Ovary (tissue), 3 donors: ENCODE data around the gene ASIC1.

Source experiments
- EP300 ChIP-seq: sonication (generic); formaldehyde crosslinking; IDR thresholded peaks from one replicate; pipeline ENCODE4 v1.6.1; 2017; ENCODE audit warnings: antibody characterized with exemption
- POLR2A ChIP-seq: fragments of 450-650 bp; IDR thresholded peaks from one replicate; pipeline ENCODE4 v1.6.1; 2017; ENCODE audit warnings: antibody characterized with exemption, mild to moderate bottlenecking, moderate library complexity
- TF ChIP-seq, protein P1 (sequence below), 3 donors: fragments of 450-650 bp in 2 of 3; fragments of 200-600 bp in 1 of 3; IDR thresholded peaks; one replicate each; pipeline versions ENCODE4 v1.5.1 to v1.8.0; 2016 to 2022; ENCODE audit warnings: antibody characterized with exemption in 3 of 3, mild to moderate bottlenecking in 1 of 3
- donor health status: DM: no; HTN: no; CAD: no.

DNA sequence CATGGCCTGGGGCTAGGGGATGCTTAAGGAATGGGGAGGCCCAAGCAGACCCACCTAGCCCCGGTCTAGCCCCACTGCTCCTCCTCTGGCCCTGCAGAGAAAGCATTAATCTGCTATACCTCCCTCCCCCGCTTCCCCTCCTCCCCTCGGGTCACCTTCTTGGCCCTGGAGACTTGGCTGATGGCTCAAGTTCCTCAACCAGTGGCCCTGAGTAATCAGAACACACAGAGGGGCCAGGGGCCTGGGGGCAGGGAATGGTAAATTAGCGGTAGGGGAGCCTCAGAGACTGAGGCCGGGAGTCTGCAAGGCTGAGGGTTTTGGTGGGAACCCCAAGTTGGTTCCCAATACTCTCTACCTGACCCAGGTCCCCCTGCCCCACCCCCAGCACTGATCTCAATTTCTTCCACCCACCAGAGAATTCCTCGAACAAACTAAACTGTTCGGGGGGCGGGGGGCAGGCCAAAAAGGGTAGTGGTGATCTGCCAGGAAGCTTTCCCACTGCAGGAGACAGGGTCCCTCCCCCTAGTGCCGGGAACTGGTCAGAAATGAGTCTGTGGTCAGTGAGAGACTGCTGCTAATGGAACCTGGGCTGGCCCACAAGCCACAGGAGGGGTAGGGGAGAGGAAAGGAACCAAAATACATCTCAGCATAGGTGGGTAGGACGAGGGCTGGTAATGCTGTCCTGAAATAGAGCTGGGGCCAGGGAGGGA is 15.0 kb downstream of the ASIC1 start:
- TF ChIP-seq, protein P1, sequence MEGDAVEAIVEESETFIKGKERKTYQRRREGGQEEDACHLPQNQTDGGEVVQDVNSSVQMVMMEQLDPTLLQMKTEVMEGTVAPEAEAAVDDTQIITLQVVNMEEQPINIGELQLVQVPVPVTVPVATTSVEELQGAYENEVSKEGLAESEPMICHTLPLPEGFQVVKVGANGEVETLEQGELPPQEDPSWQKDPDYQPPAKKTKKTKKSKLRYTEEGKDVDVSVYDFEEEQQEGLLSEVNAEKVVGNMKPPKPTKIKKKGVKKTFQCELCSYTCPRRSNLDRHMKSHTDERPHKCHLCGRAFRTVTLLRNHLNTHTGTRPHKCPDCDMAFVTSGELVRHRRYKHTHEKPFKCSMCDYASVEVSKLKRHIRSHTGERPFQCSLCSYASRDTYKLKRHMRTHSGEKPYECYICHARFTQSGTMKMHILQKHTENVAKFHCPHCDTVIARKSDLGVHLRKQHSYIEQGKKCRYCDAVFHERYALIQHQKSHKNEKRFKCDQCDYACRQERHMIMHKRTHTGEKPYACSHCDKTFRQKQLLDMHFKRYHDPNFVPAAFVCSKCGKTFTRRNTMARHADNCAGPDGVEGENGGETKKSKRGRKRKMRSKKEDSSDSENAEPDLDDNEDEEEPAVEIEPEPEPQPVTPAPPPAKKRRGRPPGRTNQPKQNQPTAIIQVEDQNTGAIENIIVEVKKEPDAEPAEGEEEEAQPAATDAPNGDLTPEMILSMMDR (IDR thresholded peaks at IDR 0.05) = no peak
- no peak for TF ChIP-seq POLR2A
- TF ChIP-seq EP300 = no peak
